B cell (primary cell): ENCODE results near the gene SRSF2. TPM values are rescaled to one million over a fixed set of nuclear protein-coding genes. Genes with fewer than 3 reads are reported as not detected.

Source experiments
- ATAC-seq: fragments of 200-7000 bp; cut with Tn5 transposase; one replicate; pipeline ENCODE4 v1.10.0; 2021; ENCODE audit warnings: low read depth, mild to moderate bottlenecking, moderate number of reproducible peaks, moderate library complexity
- CTCF ChIA-PET: fragments of 350-600 bp; sonication (Branson Sonifier 250); formaldehyde crosslinking; loops from one replicate; lab custom pipeline; 2021; ENCODE audit warnings: antibody characterized with exemption, inconsistent platforms; lab: Charles Lee
- POLR2A ChIA-PET: fragments of 350-600 bp; sonication (Branson Sonifier 250); formaldehyde crosslinking; loops from one replicate; lab custom pipeline; 2021; ENCODE audit warnings: antibody characterized with exemption; lab: Charles Lee
- DNase-seq: peaks from one replicate; pipeline ENCODE4 v3.0.0; 2013
- H2AFZ ChIP-seq: 2 replicates; pipeline ENCODE4 v1.6.1; 2012; ENCODE audit warnings: mild to moderate bottlenecking, low read depth, low read length; ENCODE audit not compliant: insufficient read depth, poor library complexity, severe bottlenecking
- H3K27ac ChIP-seq, 2 donors: 1 replicate in 1 of 2; 2 replicates in 1 of 2; pipeline ENCODE4 v1.5.1; 2012 to 2013; ENCODE audit warnings: low read length in 2 of 2, mild to moderate bottlenecking in 2 of 2, moderate library complexity in 1 of 2
- H3K27me3 ChIP-seq, 4 experiments: fragments of 200-600 bp in 1 of 4; sonication (generic) in 1 of 4; replicated peaks in 1 of 4; 1 replicate in 2 of 4; 2 replicates in 2 of 4; pipeline versions ENCODE4 v1.6.1 to v1.7.0; 2013 to 2016; ENCODE audit warnings: low read length in 3 of 4, mild to moderate bottlenecking in 2 of 4, mixed read lengths in 1 of 4, moderate library complexity in 1 of 4; ENCODE audit not compliant: insufficient read depth in 4 of 4, control insufficient read depth in 3 of 4; ENCODE audit errors: control extremely low read depth in 1 of 4
- H3K36me3 ChIP-seq, 2 experiments: replicated peaks in 1 of 2; 1 replicate in 1 of 2; 2 replicates in 1 of 2; pipeline versions ENCODE4 v1.6.1 to v1.7.1; 2013; ENCODE audit warnings: low read length in 1 of 2; ENCODE audit not compliant: insufficient read depth in 2 of 2, control insufficient read depth in 1 of 2; ENCODE audit errors: control extremely low read depth in 1 of 2, extremely low read depth in 1 of 2
- H3K4me1 ChIP-seq, 2 donors: fragments of 200-600 bp in 1 of 2; sonication (generic) in 1 of 2; 1 replicate in 1 of 2; 2 replicates in 1 of 2; pipeline versions ENCODE4 v1.5.1 to v1.6.1; 2013 to 2017; ENCODE audit warnings: low read length in 2 of 2; ENCODE audit not compliant: control insufficient read depth in 2 of 2, insufficient read depth in 2 of 2
- H3K4me2 ChIP-seq: replicated peaks from 2 replicates; pipeline ENCODE3; 2012; ENCODE audit warnings: mild to moderate bottlenecking, low read depth, low read length; ENCODE audit not compliant: poor library complexity, severe bottlenecking
- H3K4me3 ChIP-seq, 5 experiments: fragments of 200-600 bp in 1 of 5; sonication (generic) in 1 of 5; 1 replicate in 3 of 5; 2 replicates in 2 of 5; pipeline versions ENCODE4 v1.5.1 to v1.7.0; 2011 to 2016; ENCODE audit warnings: low read length in 4 of 5, mild to moderate bottlenecking in 4 of 5, low read depth in 2 of 5, control low read depth in 1 of 5, moderate library complexity in 1 of 5; ENCODE audit not compliant: insufficient read depth in 1 of 5; ENCODE audit errors: control extremely low read depth in 1 of 5, extremely low read depth in 1 of 5
- H3K79me2 ChIP-seq: fragments of 200-600 bp; sonication (generic); one replicate; pipeline ENCODE4 v1.6.0; 2016; ENCODE audit warnings: low read length; ENCODE audit not compliant: control insufficient read depth, insufficient read depth
- H3K9ac ChIP-seq: fragments of 200-600 bp; sonication (generic); 2 replicates; pipeline ENCODE4 v1.6.1; 2017; ENCODE audit warnings: mild to moderate bottlenecking, low read length, moderate library complexity
- H3K9me3 ChIP-seq, 3 donors: one replicate each; pipeline versions ENCODE4 v1.6.1 to v1.7.1; 2013; ENCODE audit warnings: low read length in 2 of 3; ENCODE audit not compliant: control insufficient read depth in 2 of 3, insufficient read depth in 1 of 3; ENCODE audit errors: control extremely low read depth in 1 of 3
- H4K20me1 ChIP-seq: 2 replicates; pipeline ENCODE4 v1.6.0; 2012; ENCODE audit warnings: mild to moderate bottlenecking, low read length; ENCODE audit not compliant: insufficient read depth, control insufficient read depth, poor library complexity, severe bottlenecking
- H3K27ac Mint-ChIP-seq: one replicate; pipeline ENCODE4 v1.8.0; 2021; ENCODE audit warnings: mixed read lengths
- H3K27me3 Mint-ChIP-seq: one replicate; pipeline ENCODE4 v1.8.0; 2021; ENCODE audit warnings: mixed read lengths
- H3K4me1 Mint-ChIP-seq: one replicate; pipeline ENCODE4 v1.8.0; 2021; ENCODE audit warnings: mixed read lengths
- H3K4me3 Mint-ChIP-seq: one replicate; pipeline ENCODE4 v1.8.0; 2021; ENCODE audit warnings: mixed read lengths
- H3K9me3 Mint-ChIP-seq: one replicate; pipeline ENCODE4 v1.8.0; 2022; ENCODE audit warnings: mixed read lengths; ENCODE audit not compliant: insufficient read depth
- CTCF ChIP-seq: fragments of 200-600 bp; IDR thresholded peaks from one replicate; pipeline ENCODE4 v1.8.0; 2022; ENCODE audit warnings: antibody characterized with exemption, mild to moderate bottlenecking
- EZH2 ChIP-seq: IDR thresholded peaks from 2 replicates; pipeline ENCODE4 v1.6.1; 2012; ENCODE audit warnings: borderline replicate concordance, low read depth, mild to moderate bottlenecking, moderate library complexity, low read length; ENCODE audit not compliant: insufficient read depth, poor library complexity, severe bottlenecking
- WGBS: methylation state at CpG from one replicate; pipeline ENCODE4 v1.1.5; 2013; ENCODE audit warnings: missing lambda C conversion rate; ENCODE audit not compliant: insufficient coverage; 5-methylcytosine and 5-hydroxymethylcytosine counted together
- intact Hi-C: fragments of 100-400 bp; cut with micrococcal nuclease; formaldehyde crosslinking; loops from one replicate; pipeline ENCODE4 v1.10.0; 2022
- polyA plus RNA-seq: library from polyadenylated mRNA; depleted of rRNA; stranded (reverse); fragments of >200 nt; gene quantifications from 2 replicates; pipeline ENCODE4 v1.2.3, GENCODE V29; 2012
- total RNA-seq, 2 donors: library from RNA; stranded (reverse); fragments of 120-200 nt in 1 of 2; gene quantifications; 1 replicate in 1 of 2; 2 replicates in 1 of 2; pipeline versions ENCODE4 v1.2.3 to v1.2.4, GENCODE V29; 2013 to 2022

Gene SRSF2
- total and polyA plus RNA-seq, 2 donors (not counting 1 experiment from before 2014, with no cell fraction given) = 362 to 764 TPM

GRCh38 chr17:76758570-76758969, 21.4 kb upstream of the SRSF2 start:
- Mint-ChIP-seq H3K4me3 (no peak overlapping the region), H3K27me3 (no peaks in the 10 kb centered on the region), H3K9me3 (no peaks in the 10 kb centered on the region), H3K27ac (no peak overlapping the region), H3K4me1 (peaks cover 2% of the 10 kb centered on the region)
- H3K36me3 ChIP-seq = peaks cover 7 to 10% of the 10 kb centered on the region in 2 experiments
- TF ChIP-seq EZH2 = no peak
- TF ChIP-seq CTCF = no peak
- H2AFZ ChIP-seq = no peak overlapping the region
- no peak overlapping the region for H3K4me3 ChIP-seq
- no peak for DNase-seq
- H3K4me2 ChIP-seq = no peak overlapping the region
- no peak for ATAC-seq
- H4K20me1 ChIP-seq = no peaks in the 10 kb centered on the region
- H3K4me1 ChIP-seq = no peaks in the 10 kb centered on the region
- POLR2A ChIA-PET = no interaction called here
- H3K9ac ChIP-seq = no peak overlapping the region
- H3K27me3 ChIP-seq = no peaks in the 10 kb centered on the region
- H3K27ac ChIP-seq = no peak overlapping the region
- CTCF ChIA-PET = interaction anchor here (0.6 kb wide), 1 partner anchor 40 kb away, joined by 4 read pairs; no protein-coding TSS in a partner anchor
- intact Hi-C loops = no loop called here
- H3K9me3 ChIP-seq = no peaks in the 10 kb centered on the region
- WGBS = 100% methylated on average over 1 of the region's 3 CpGs
- H3K79me2 ChIP-seq = no peaks in the 10 kb centered on the region

DNA sequence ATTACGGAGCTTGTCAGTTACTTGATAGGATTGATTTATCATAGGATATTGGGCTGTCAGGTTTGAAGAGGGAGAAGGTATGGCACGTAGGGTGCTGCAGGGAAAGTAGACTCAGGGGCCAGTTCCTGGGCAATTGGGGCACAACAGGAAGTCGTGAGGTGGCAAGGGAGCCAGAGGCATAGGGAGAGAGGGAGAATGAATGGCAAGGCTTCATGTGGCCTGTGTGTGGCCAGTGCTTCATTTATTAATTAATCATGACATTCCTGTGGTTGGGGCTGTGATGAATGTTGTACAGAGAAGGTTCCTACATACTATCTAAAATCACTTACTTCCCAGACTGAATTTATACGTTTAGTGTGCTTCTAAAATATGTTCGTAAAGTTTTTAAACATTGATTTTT, 20.1 kb upstream of the SRSF2 start:
- Mint-ChIP-seq H3K27ac (no peak overlapping the region), H3K27me3 (no peaks in the 10 kb centered on the region), H3K4me3 (no peak overlapping the region), H3K4me1 (peaks cover 9% of the 10 kb centered on the region), H3K9me3 (no peaks in the 10 kb centered on the region)
- no peak overlapping the region for H3K4me2 ChIP-seq
- no peak overlapping the region for H3K9ac ChIP-seq
- ATAC-seq (no peak), DNase-seq (no peak)
- no peaks in the 10 kb centered on the region for H4K20me1 ChIP-seq
- no peak for TF ChIP-seq CTCF
- TF ChIP-seq EZH2 = no peak
- H3K27me3 ChIP-seq = no peaks in the 10 kb centered on the region
- POLR2A ChIA-PET = no interaction called here
- peaks cover 0 to 6% of the 10 kb centered on the region in 2 donors for H3K4me1 ChIP-seq
- 98% methylated on average over 4 of the region's 5 CpGs for WGBS
- H3K27ac ChIP-seq = no peak overlapping the region
- H2AFZ ChIP-seq = no peak overlapping the region
- CTCF ChIA-PET = no interaction called here
- intact Hi-C loops = no loop called here
- H3K4me3 ChIP-seq = no peak overlapping the region
- no peaks in the 10 kb centered on the region for H3K79me2 ChIP-seq
- H3K36me3 ChIP-seq = peaks cover 7 to 10% of the 10 kb centered on the region in 2 experiments
- H3K9me3 ChIP-seq = no peaks in the 10 kb centered on the region
